K562 (cell line): ENCODE measurements around the gene C3orf70. TPM values are rescaled to one million over a fixed set of nuclear protein-coding genes. Genes with fewer than 3 reads are reported as not detected.

Experiments
- ATAC-seq: fragments of 200-7000 bp; cut with Tn5 transposase; 3 replicates; pipeline ENCODE4 v1.9.1; 2020; ENCODE audit warnings: moderate library complexity
- BruUV-seq: library from RNA; stranded (reverse); fragments of 400-500 nt; replicated peaks from 2 replicates; lab custom pipeline; 2021; lab: Mats Ljungman, UMichigan
- CTCF ChIA-PET: fragments of 300-600 bp; formaldehyde crosslinking; extraction: SDS; loops from one replicate; lab custom pipeline; 2021; ENCODE audit warnings: low intra/inter-chr PET ratio; lab: Yijun Ruan, JAX
- POLR2A ChIA-PET: fragments of 300-600, 350-650 bp; sonication (Branson Sonifier 250); formaldehyde crosslinking; extraction: SDS; loops from one replicate; lab custom pipeline; 2021; ENCODE audit warnings: antibody characterized with exemption, inconsistent platforms; lab: Yijun Ruan, JAX
- DNase-seq, 4 experiments: peaks; one replicate each; pipeline versions ENCODE4 v3.0.0 to v3.0.0-alpha.2; 2011 to 2018; ENCODE audit warnings: low spot score in 3 of 4, mixed read lengths in 3 of 4; ENCODE audit errors: extremely low read depth in 1 of 4
- FAIRE-seq: peaks from 2 replicates; lab custom pipeline; 2011; peaks lifted over from hg19 to GRCh38; lab: Jason Lieb, UNC
- H2AFZ ChIP-seq: 2 replicates; pipeline ENCODE4 v1.6.0; 2011; ENCODE audit warnings: low read depth, low read length, control low read depth, inconsistent platforms
- H3K27ac ChIP-seq: fragments of 200-600 bp; 3 replicates; pipeline ENCODE4 v1.8.0; 2011; ENCODE audit warnings: low read depth, mild to moderate bottlenecking, control low read depth, inconsistent platforms, low read length, moderate library complexity, mixed read lengths; ENCODE audit errors: extremely low read depth
- H3K27me3 ChIP-seq, 2 experiments: fragments of 300-600 bp in 1 of 2; 2 replicates in 1 of 2; 3 replicates in 1 of 2; pipeline versions ENCODE4 v1.6.0 to v1.8.0; 2011; ENCODE audit warnings: inconsistent platforms in 2 of 2, low read length in 2 of 2, mild to moderate bottlenecking in 1 of 2, mixed read lengths in 1 of 2, moderate library complexity in 1 of 2; ENCODE audit not compliant: control insufficient read depth in 2 of 2, insufficient read depth in 2 of 2
- H3K36me3 ChIP-seq: fragments of 300-600 bp; 3 replicates; pipeline ENCODE4 v1.8.0; 2011; ENCODE audit warnings: mild to moderate bottlenecking, low read length, inconsistent platforms; ENCODE audit not compliant: control insufficient read depth, insufficient read depth
- H3K4me1 ChIP-seq, 2 experiments: fragments of 200-600 bp in 1 of 2; replicated peaks in 1 of 2; 2 replicates in 1 of 2; 3 replicates in 1 of 2; pipeline versions ENCODE4 v1.5.1 to v1.8.0; 2011; ENCODE audit warnings: inconsistent platforms in 2 of 2, low read length in 2 of 2, mild to moderate bottlenecking in 1 of 2, mixed read lengths in 1 of 2, moderate library complexity in 1 of 2; ENCODE audit not compliant: control insufficient read depth in 2 of 2, insufficient read depth in 2 of 2
- H3K4me2 ChIP-seq: 2 replicates; pipeline ENCODE4 v1.6.1; 2011; ENCODE audit warnings: low read length, control low read depth, inconsistent platforms, mixed read lengths; ENCODE audit not compliant: insufficient read depth
- H3K4me3 ChIP-seq: fragments of 200-600 bp; sonication (generic), shearing (Covaris generic); 2 replicates; pipeline ENCODE4 v1.5.1; 2016; ENCODE audit warnings: control low read depth, inconsistent platforms
- H3K79me2 ChIP-seq: fragments of 200-600 bp; 3 replicates; pipeline ENCODE4 v1.8.0; 2011; ENCODE audit warnings: low read length, inconsistent platforms; ENCODE audit not compliant: control insufficient read depth, insufficient read depth
- H3K9ac ChIP-seq, 2 experiments: 2 replicates each; pipeline versions ENCODE4 v1.6.0 to v1.6.1; 2011; ENCODE audit warnings: low read depth in 2 of 2, low read length in 2 of 2, control low read depth in 1 of 2, inconsistent platforms in 1 of 2, mild to moderate bottlenecking in 1 of 2, mixed read lengths in 1 of 2; ENCODE audit not compliant: insufficient read depth in 1 of 2
- H3K9me1 ChIP-seq: one replicate; pipeline ENCODE4 v1.6.0; 2011; ENCODE audit warnings: inconsistent platforms, mild to moderate bottlenecking, low read length, moderate library complexity; ENCODE audit not compliant: control insufficient read depth, insufficient read depth
- H3K9me3 ChIP-seq: replicated peaks from 2 replicates; pipeline ENCODE4 v1.5.1; 2011; ENCODE audit warnings: low read depth, low read length, inconsistent platforms; ENCODE audit not compliant: control insufficient read depth, insufficient read depth
- H4K20me1 ChIP-seq: replicated peaks from 2 replicates; pipeline ENCODE4 v1.6.1; 2011; ENCODE audit warnings: low read length, inconsistent platforms, mixed read lengths; ENCODE audit not compliant: control insufficient read depth, insufficient read depth
- CBX3 ChIP-seq, 2 experiments: IDR thresholded peaks; 1 replicate in 1 of 2; 2 replicates in 1 of 2; pipeline ENCODE4 v1.6.1; 2012; ENCODE audit warnings: inconsistent platforms in 2 of 2, low read length in 2 of 2, borderline replicate concordance in 1 of 2, control low read depth in 1 of 2
- DDX20 ChIP-seq: fragments of 450-650 bp; IDR thresholded peaks from 2 replicates; pipeline ENCODE4 v1.6.1; 2016; ENCODE audit warnings: missing genetic modification characterization, low read depth, mild to moderate bottlenecking, missing compliant biosample characterization, moderate library complexity
- GABPA ChIP-seq: fragments of 200-800 bp; sonication (Bioruptor generic); conservative IDR thresholded peaks from 2 replicates; pipeline ENCODE4 v1.6.1; 2016; ENCODE audit warnings: low read depth, missing genetic modification characterization, missing compliant biosample characterization
- GABPB2 ChIP-seq: fragments of 250-450 bp; sonication (Bioruptor Pico); conservative IDR thresholded peaks from 2 replicates; pipeline ENCODE4 v1.5.1; 2021; ENCODE audit warnings: mild to moderate bottlenecking
- GTF3C2 ChIP-seq: IDR thresholded peaks from 3 replicates; pipeline ENCODE4 v1.6.1; 2011; ENCODE audit warnings: borderline replicate concordance, mild to moderate bottlenecking, moderate library complexity; ENCODE audit not compliant: insufficient read length; ENCODE audit errors: extremely low read depth
- NFE2 ChIP-seq: IDR thresholded peaks from 2 replicates; pipeline ENCODE4 v1.6.1; 2014; ENCODE audit warnings: antibody characterized with exemption, low read depth
- NR4A1 ChIP-seq, 2 experiments: fragments of 250-450 bp in 1 of 2; fragments of 450-650 bp in 1 of 2; sonication (Bioruptor Pico) in 1 of 2; IDR thresholded peaks; 2 replicates each; pipeline versions ENCODE4 v1.4.0 to v1.6.1; 2016 to 2020; ENCODE audit warnings: mild to moderate bottlenecking in 2 of 2, missing compliant biosample characterization in 1 of 2, missing genetic modification characterization in 1 of 2, moderate library complexity in 1 of 2
- SAP30 ChIP-seq: fragments of 200-600 bp; sonication (generic); IDR thresholded peaks from 2 replicates; pipeline ENCODE4 v1.6.1; 2012; ENCODE audit warnings: borderline replicate concordance, low read depth, mild to moderate bottlenecking, moderate library complexity, low read length, control low read depth, inconsistent platforms; ENCODE audit not compliant: insufficient read depth, poor library complexity, severe bottlenecking
- SP2 ChIP-seq: IDR thresholded peaks from 2 replicates; pipeline ENCODE4 v1.6.1; 2011; ENCODE audit warnings: mild to moderate bottlenecking, low read depth, low read length, moderate library complexity; ENCODE audit not compliant: poor library complexity, severe bottlenecking; ENCODE audit errors: extremely low read depth
- ZC3H8 ChIP-seq: fragments of 450-650 bp; IDR thresholded peaks from 2 replicates; pipeline ENCODE4 v1.6.1; 2017
- ZNF445 ChIP-seq: fragments of 250-450 bp; sonication (Bioruptor Pico); IDR thresholded peaks from 2 replicates; pipeline ENCODE4 v1.4.0; 2020; ENCODE audit warnings: low read depth, mild to moderate bottlenecking, moderate library complexity
- ZSCAN32 ChIP-seq: fragments of 450-650 bp; formaldehyde crosslinking; IDR thresholded peaks from 2 replicates; pipeline ENCODE4 v1.4.0; 2020; ENCODE audit warnings: mild to moderate bottlenecking, moderate library complexity
- WGBS: fragments of 100-300 bp; shearing (Covaris generic); methylation state at CpG from one replicate; pipeline ENCODE4 v1.1.6; 2016; ENCODE audit warnings: low coverage, mixed read lengths; ENCODE audit not compliant: insufficient coverage; ENCODE audit errors: missing lambda C conversion rate; 5-methylcytosine and 5-hydroxymethylcytosine counted together
- in situ Hi-C: fragments of 300-500 bp; cut with MboI; formaldehyde crosslinking; loops from 4 replicates; pipeline ENCODE4 v1.15.0; 2018; ENCODE audit warnings: inconsistent platforms, mixed read lengths
- intact Hi-C: fragments of 100-400 bp; cut with micrococcal nuclease; formaldehyde crosslinking; loops from 2 replicates; pipeline ENCODE4 v1.14.2; 2022
- polyA plus RNA-seq, 8 experiments: library from polyadenylated mRNA; depleted of rRNA in 4 of 8; stranded (reverse) in 5 of 8; unstranded in 3 of 8; fragments of >200 nt; fragmentation: Nextera tagmentation in 2 of 8; fragmentation: Illumina TruSeq in 1 of 8; extraction: Ambion mirVana in 2 of 8; extraction: Trizol in 1 of 8; gene quantifications; 2 replicates each; pipeline versions ENCODE4 v1.2.1 to v1.2.3, GENCODE V29; 2011 to 2014; ENCODE audit warnings: inconsistent platforms in 1 of 8, missing spikeins in 1 of 8
- total RNA-seq, 7 experiments: library from RNA; depleted of rRNA in 6 of 7; stranded (reverse); fragments of >200 nt in 6 of 7; fragmentation: Illumina TruSeq in 2 of 7; extraction: Trizol in 2 of 7; gene quantifications; 2 replicates each; pipeline versions ENCODE4 v1.2.1 to v1.2.3, GENCODE V29; 2011 to 2021; ENCODE audit warnings: low replicate concordance in 1 of 7
- TF ChIP-seq, protein P1 (sequence below): sonication (generic); formaldehyde crosslinking; IDR thresholded peaks from 2 replicates; pipeline ENCODE4 v1.8.0; 2022; ENCODE audit warnings: mild to moderate bottlenecking, missing genetic modification reagents

Gene C3orf70
- total and polyA plus RNA-seq, 9 of the 15 experiments (the other 6 are each of a cell fraction or from before 2014, with no cell fraction given) = 0.01 to 0.04 (median 0.03) TPM; not detected in 6

- H3K27me3 ChIP-seq = peaks cover 8 to 11% of the 10 kb centered on the region in 2 experiments; a peak in 3 of 5 replicates
Observed at GRCh38 chr3:185114756-185115155, 38.1 kb downstream of the C3orf70 start.

DNA sequence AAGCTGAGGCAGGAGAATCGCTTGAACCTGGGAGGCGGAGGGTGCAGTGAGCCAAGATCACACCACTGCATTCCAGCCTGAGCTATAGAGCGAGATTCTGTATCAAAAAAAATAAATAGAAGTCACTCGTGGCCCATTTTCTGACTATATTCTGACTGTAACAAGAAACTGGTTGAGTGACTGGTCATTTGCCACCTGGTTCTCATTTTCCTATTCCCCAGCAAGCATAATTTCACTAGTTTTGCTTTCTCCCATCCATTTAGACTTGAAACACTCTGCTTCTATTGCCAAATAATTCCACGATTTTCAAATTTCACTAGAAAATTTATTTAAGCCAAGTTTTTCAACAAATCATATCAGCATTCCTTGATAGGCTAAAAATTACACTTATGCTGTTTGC, 40.7 kb downstream of the C3orf70 start:
- Histone ChIP-seq H4K20me1 (no peaks in the 10 kb centered on the region), H2AFZ (no peak overlapping the region), H3K4me1 (no peaks in the 10 kb centered on the region), H3K36me3 (no peaks in the 10 kb centered on the region), H3K9me3 (no peaks in the 10 kb centered on the region), H3K9ac (no peak overlapping the region), H3K27me3 (peaks cover 8% of the 10 kb centered on the region in 2 experiments; a peak in 3 of 5 replicates), H3K27ac (no peak overlapping the region), H3K4me3 (no peak overlapping the region), H3K4me2 (no peak overlapping the region), H3K79me2 (no peaks in the 10 kb centered on the region), H3K9me1 (no peaks in the 10 kb centered on the region)
- no peak for FAIRE-seq
- POLR2A ChIA-PET = no interaction called here
- CTCF ChIA-PET = no interaction called here
- no TSS peak for BruUV-seq
- in situ Hi-C loops = no loop called here
- ATAC-seq = no peak
- no peak for DNase-seq
- intact Hi-C loops = no loop called here
- 2% methylated on average over 5 of the region's 5 CpGs for WGBS
- TF ChIP-seq CBX3 (IDR thresholded peaks at IDR 0.05; ENCODE audit: borderline replicate concordance in 1 of 2, low read length in 2 of 2) (no peak), ZSCAN32 (CRISPR knock-in tag) (no peak), DDX20 (tag) (no peak), GTF3C2 (no peak), NR4A1 (CRISPR knock-in tag; IDR thresholded peaks at IDR 0.05) (no peak), NR4A1 (tag; IDR thresholded peaks at IDR 0.05) (no peak), NFE2 (no peak), ZNF445 (CRISPR knock-in tag) (no peak), ZC3H8 (no peak), GABPA (tag) (no peak), SP2 (no peak)
- TF ChIP-seq, protein P1, sequence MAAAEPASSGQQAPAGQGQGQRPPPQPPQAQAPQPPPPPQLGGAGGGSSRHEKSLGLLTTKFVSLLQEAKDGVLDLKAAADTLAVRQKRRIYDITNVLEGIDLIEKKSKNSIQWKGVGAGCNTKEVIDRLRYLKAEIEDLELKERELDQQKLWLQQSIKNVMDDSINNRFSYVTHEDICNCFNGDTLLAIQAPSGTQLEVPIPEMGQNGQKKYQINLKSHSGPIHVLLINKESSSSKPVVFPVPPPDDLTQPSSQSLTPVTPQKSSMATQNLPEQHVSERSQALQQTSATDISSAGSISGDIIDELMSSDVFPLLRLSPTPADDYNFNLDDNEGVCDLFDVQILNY (CRISPR knock-in tag) = no peak

More at GRCh38 chr3:185114756-185115155, 38.1 kb downstream of the C3orf70 start:
- intact Hi-C loops = no loop called here
- Histone ChIP-seq H3K4me3 (no peak overlapping the region), H3K79me2 (no peaks in the 10 kb centered on the region), H3K9me1 (no peaks in the 10 kb centered on the region), H3K4me2 (no peak overlapping the region), H3K9ac (no peak overlapping the region), H3K27ac (no peak overlapping the region), H2AFZ (no peak overlapping the region), H3K36me3 (no peaks in the 10 kb centered on the region), H4K20me1 (no peaks in the 10 kb centered on the region), H3K9me3 (no peaks in the 10 kb centered on the region), H3K4me1 (no peaks in the 10 kb centered on the region)
- CTCF ChIA-PET = interaction anchor here (1.1 kb wide), 1 partner anchor 12 kb away, joined by 3 read pairs; no protein-coding TSS in a partner anchor
- in situ Hi-C loops = no loop called here
- 7% methylated on average over 4 of the region's 4 CpGs for WGBS
- POLR2A ChIA-PET = interaction anchor here (0.8 to 1.9 kb wide), 2 partner anchors 33 to 67 kb away, joined by 3 to 4 read pairs; no protein-coding TSS in a partner anchor
- TF ChIP-seq GABPB2 (CRISPR knock-in tag) (no peak), SAP30 (no peak)
- FAIRE-seq = no peak
- no TSS peak for BruUV-seq
- no peak for DNase-seq
- ATAC-seq = no peak
